Effector memory CD8-positive, alpha-beta T cell (primary cell): ENCODE results near the gene JAZF1.
"Not testable (repeated sequence)": the region's sequence is repeated elsewhere in the genome, so short reads cannot be mapped to it uniquely, and the experiment has no call there.

Source experiments
- ATAC-seq: fragments of 150-1000 bp; cut with Tn5 transposase; replicated peaks from 2 replicates; pipeline ENCODE4 v1.10.0; 2021; ENCODE audit warnings: mild to moderate bottlenecking, moderate library complexity
- DNase-seq, 3 experiments: peaks; one replicate each; pipeline ENCODE4 v3.0.0; 2021
- H3K27ac Mint-ChIP-seq, 2 donors: one replicate each; pipeline ENCODE4 v1.8.0; 2022; ENCODE audit warnings: mild to moderate bottlenecking in 2 of 2, mixed read lengths in 2 of 2, moderate library complexity in 2 of 2
- H3K27me3 Mint-ChIP-seq, 2 donors: one replicate each; pipeline ENCODE4 v1.8.0; 2022; ENCODE audit warnings: mixed read lengths in 2 of 2
- H3K36me3 Mint-ChIP-seq: one replicate; pipeline ENCODE4 v1.8.0; 2022; ENCODE audit warnings: mild to moderate bottlenecking, moderate library complexity, mixed read lengths; ENCODE audit not compliant: insufficient read depth
- H3K4me1 Mint-ChIP-seq, 2 donors: one replicate each; pipeline ENCODE4 v1.8.0; 2022; ENCODE audit warnings: low read depth in 2 of 2, mixed read lengths in 2 of 2
- H3K4me3 Mint-ChIP-seq, 2 donors: one replicate each; pipeline ENCODE4 v1.8.0; 2022; ENCODE audit warnings: mild to moderate bottlenecking in 2 of 2, mixed read lengths in 2 of 2, moderate library complexity in 2 of 2
- H3K9me3 Mint-ChIP-seq, 2 donors: one replicate each; pipeline ENCODE4 v1.8.0; 2022; ENCODE audit warnings: mixed read lengths in 2 of 2

Gene JAZF1

GRCh38 chr7:28016297-28016696, 164.3 kb downstream of the JAZF1 start:
- no peaks in the 10 kb centered on the region for H3K27me3 Mint-ChIP-seq
- no peak overlapping the region for H3K27ac Mint-ChIP-seq
- no peak overlapping the region for H3K4me3 Mint-ChIP-seq
- peaks cover 8 to 37% of the 10 kb centered on the region in 2 donors for H3K4me1 Mint-ChIP-seq
- DNase-seq (no peak), ATAC-seq (no peak)
- H3K9me3 Mint-ChIP-seq = no peaks in the 10 kb centered on the region
- H3K36me3 Mint-ChIP-seq = peaks cover 2% of the 10 kb centered on the region

DNA sequence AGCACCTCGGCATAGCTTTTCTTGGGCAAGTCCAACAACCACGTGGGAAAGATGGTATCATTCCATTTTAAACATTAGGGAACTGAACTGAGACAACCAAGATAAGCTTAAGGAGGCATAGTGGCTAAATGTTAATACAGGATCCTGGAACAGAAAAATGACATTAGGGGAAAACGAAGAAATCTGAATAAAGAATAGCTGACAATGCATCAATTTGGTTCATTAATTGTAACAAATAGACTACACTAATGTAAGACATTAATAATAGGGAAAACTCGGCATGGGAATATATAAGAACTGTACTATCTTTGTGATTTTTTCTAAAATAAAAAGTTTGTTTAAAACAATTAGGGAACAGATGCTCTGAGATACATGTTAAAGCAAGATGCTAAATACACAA, 165.4 kb downstream of the JAZF1 start:
- no peak for ATAC-seq
- H3K27ac Mint-ChIP-seq = no peak overlapping the region
- H3K27me3 Mint-ChIP-seq = no peaks in the 10 kb centered on the region
- no peak overlapping the region for H3K4me3 Mint-ChIP-seq
- no peak for DNase-seq
- peaks cover 5 to 34% of the 10 kb centered on the region in 2 donors for H3K4me1 Mint-ChIP-seq
- peaks cover 2% of the 10 kb centered on the region for H3K36me3 Mint-ChIP-seq
- no peaks in the 10 kb centered on the region for H3K9me3 Mint-ChIP-seq

DNA sequence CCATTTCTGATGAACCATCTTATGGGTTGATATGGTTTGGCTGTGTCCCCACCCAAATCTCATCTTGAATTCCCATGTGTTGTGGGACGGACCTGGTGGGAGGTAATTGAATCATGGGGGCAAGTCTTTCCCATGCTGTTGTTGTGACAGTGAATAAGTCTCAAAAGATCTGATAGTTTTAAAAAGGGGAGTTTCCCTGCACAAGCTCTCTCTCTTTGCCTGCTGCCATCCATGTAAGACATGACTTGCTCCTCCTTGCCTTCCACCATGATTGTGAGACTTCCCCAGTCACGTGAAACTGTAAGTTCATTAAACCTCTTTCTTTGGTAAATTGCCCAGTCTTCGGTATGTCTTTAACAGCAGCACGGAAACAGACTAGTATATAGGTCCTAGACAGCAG, 166.3 kb downstream of the JAZF1 start:
- not testable (repeated sequence) for H3K36me3 Mint-ChIP-seq, H3K27me3 Mint-ChIP-seq, H3K4me3 Mint-ChIP-seq, ATAC-seq, H3K9me3 Mint-ChIP-seq, DNase-seq
- H3K4me1 Mint-ChIP-seq = peaks cover 5 to 29% of the 10 kb centered on the region in 2 donors
- H3K27ac Mint-ChIP-seq = peak overlapping the region in 1 of 2 donors; percentile 85

GRCh38 chr7:28013441-28013840, 167.2 kb downstream of the JAZF1 start:
- ATAC-seq = no peak
- Mint-ChIP-seq H3K4me1 (peaks cover 5 to 31% of the 10 kb centered on the region in 2 donors), H3K4me3 (no peak overlapping the region), H3K9me3 (no peaks in the 10 kb centered on the region), H3K36me3 (no peaks in the 10 kb centered on the region), H3K27ac (peak overlapping the region in 1 of 2 donors; percentile 30), H3K27me3 (no peaks in the 10 kb centered on the region)
- no peak for DNase-seq

DNA sequence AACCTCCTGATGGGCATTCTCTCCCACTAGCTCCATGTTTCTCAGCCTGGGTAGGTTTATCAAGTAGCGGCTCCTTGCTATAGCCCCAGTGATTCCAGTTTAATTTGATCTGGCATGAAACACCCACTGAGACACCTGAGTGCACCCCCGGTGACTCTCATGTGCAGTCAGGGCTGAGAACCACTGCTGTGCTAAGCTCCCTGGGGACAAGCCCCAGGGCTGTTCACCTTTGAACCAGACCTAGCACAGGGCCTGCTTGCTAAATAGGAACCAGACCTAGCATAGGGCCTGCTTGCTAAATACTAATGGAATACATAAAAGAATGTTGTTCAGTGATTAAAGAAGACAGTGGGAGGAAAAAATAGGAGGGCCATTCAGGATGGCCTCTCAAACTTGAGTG, 167.6 kb downstream of the JAZF1 start:
- Mint-ChIP-seq H3K27ac (no peak overlapping the region), H3K4me3 (no peak overlapping the region), H3K9me3 (no peaks in the 10 kb centered on the region), H3K27me3 (no peaks in the 10 kb centered on the region), H3K36me3 (no peaks in the 10 kb centered on the region), H3K4me1 (peaks cover 5 to 31% of the 10 kb centered on the region in 2 donors)
- DNase-seq = no peak
- ATAC-seq = no peak

DNA sequence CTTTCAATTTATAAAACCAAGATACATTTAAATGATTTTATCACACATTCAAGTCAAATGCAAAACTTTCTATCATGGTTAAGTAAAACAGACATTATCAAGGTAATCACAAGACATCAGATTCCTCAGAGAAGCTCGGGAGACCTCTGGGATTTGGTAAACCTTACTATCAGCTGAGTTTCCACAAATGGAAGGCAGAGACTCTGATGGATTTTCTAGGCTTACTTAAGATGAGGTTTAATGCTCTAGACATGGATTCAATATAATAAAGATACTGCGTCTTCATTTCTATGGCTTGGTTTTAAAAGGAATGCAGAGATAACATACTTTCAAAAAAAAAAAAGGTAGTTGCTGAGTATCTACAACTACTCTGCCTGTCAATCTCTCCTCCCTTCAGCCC, 171.7 kb downstream of the JAZF1 start:
- H3K27ac Mint-ChIP-seq = peak overlapping the region in 1 of 2 donors; percentile 26
- DNase-seq (no peak), ATAC-seq (no peak)
- no peaks in the 10 kb centered on the region for H3K27me3 Mint-ChIP-seq
- no peak overlapping the region for H3K4me3 Mint-ChIP-seq
- H3K4me1 Mint-ChIP-seq = peaks cover 13 to 37% of the 10 kb centered on the region in 2 donors
- no peaks in the 10 kb centered on the region for H3K36me3 Mint-ChIP-seq
- H3K9me3 Mint-ChIP-seq = no peaks in the 10 kb centered on the region

DNA sequence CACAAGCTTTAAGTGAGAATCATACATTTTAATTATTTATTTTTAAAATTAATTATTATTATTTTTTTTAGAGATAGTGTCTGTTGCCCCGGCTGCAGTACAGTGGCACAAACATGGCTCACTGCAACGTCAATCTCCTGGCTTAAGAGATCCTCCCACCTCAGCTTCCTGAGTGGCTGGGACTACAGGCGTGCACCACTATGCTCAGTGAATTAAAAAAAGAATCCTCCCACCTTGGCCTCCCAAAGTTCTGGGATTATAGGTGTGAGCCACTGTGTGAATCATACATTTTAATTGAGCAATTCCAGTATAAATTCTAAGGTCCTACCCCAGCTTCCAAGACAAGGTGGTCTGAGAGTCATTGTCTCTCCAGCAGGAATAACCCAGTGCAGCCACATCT, 172.4 kb downstream of the JAZF1 start:
- no peak overlapping the region for H3K27ac Mint-ChIP-seq

DNA sequence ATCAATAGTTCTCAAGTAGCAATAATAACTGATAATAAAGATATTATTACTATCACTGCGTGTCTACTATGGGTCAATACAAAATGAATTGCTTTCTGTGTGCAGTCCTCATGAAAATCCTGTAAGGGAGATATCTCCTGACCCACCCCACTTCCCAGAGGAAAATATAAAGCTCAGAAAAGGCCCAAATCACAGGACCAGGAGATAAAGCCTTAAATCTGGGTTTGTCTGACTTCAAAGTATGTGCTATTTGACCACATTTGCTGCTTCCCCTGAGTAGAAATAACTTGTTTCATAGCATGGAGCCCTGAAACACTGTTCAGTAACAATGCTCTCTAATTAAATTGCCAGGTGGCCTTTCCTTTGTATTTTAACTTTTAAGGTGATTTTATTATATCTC, 174.1 kb downstream of the JAZF1 start:
- no peaks in the 10 kb centered on the region for H3K9me3 Mint-ChIP-seq
- H3K4me3 Mint-ChIP-seq = no peak overlapping the region
- DNase-seq (no peak), ATAC-seq (no peak)
- peak overlapping the region; percentile 48 to 51 for H3K27ac Mint-ChIP-seq
- no peaks in the 10 kb centered on the region for H3K27me3 Mint-ChIP-seq
- peaks cover 11 to 46% of the 10 kb centered on the region in 2 donors for H3K4me1 Mint-ChIP-seq
- no peaks in the 10 kb centered on the region for H3K36me3 Mint-ChIP-seq

More for the DNA sequence above, 172.4 kb downstream of the JAZF1 start:
- DNase-seq (no peak), ATAC-seq (no peak)
- Mint-ChIP-seq H3K4me3 (no peak overlapping the region), H3K27me3 (no peaks in the 10 kb centered on the region), H3K36me3 (no peaks in the 10 kb centered on the region), H3K4me1 (peaks cover 11 to 39% of the 10 kb centered on the region in 2 donors), H3K9me3 (no peaks in the 10 kb centered on the region)

- H3K27ac Mint-ChIP-seq = peak overlapping the region; percentile 51 to 71
Measured at GRCh38 chr7:28005847-28006231, 174.8 kb downstream of the JAZF1 start.

GRCh38 chr7:28005075-28005846, 175.3 kb downstream of the JAZF1 start:
- no peak for ATAC-seq
- Mint-ChIP-seq H3K36me3 (no peaks in the 10 kb centered on the region), H3K4me3 (peak overlapping the region in 1 of 2 donors; percentile 18), H3K9me3 (no peaks in the 10 kb centered on the region), H3K27me3 (no peaks in the 10 kb centered on the region), H3K4me1 (peaks cover 11 to 39% of the 10 kb centered on the region in 2 donors), H3K27ac (peak overlapping the region; percentile 51 to 71)
- no peak for DNase-seq

More at GRCh38 chr7:28005847-28006231, 174.8 kb downstream of the JAZF1 start:
- Mint-ChIP-seq H3K4me3 (peak overlapping the region in 1 of 2 donors; percentile 18), H3K27me3 (no peaks in the 10 kb centered on the region), H3K4me1 (peaks cover 11 to 44% of the 10 kb centered on the region in 2 donors), H3K9me3 (no peaks in the 10 kb centered on the region), H3K36me3 (no peaks in the 10 kb centered on the region)
- DNase-seq = no peak
- no peak for ATAC-seq

DNA sequence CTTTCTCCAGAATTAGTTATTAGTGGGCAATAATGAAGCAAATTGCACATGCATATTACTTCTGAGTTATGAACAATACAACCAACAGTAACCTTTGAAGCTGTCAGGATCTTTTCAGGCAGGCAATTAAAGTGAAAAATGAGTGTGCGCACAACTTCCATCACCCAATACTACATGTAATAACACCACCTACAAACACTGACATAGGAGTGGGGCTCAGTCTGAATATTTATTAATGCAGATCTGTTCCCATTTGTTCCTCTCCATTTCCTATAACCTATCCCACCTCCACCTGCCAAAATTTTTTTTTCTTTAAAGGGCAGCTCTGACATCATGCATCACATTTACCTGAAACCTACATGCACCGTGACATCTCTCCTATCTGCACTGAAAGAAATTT, 177.2 kb downstream of the JAZF1 start:
- Mint-ChIP-seq H3K27me3 (no peaks in the 10 kb centered on the region), H3K4me3 (no peak overlapping the region), H3K36me3 (no peaks in the 10 kb centered on the region), H3K27ac (no peak overlapping the region), H3K4me1 (peaks cover 17 to 41% of the 10 kb centered on the region in 2 donors), H3K9me3 (no peaks in the 10 kb centered on the region)
- ATAC-seq = no peak
- DNase-seq = no peak

- Mint-ChIP-seq H3K4me1 (peaks cover 17 to 44% of the 10 kb centered on the region in 2 donors), H3K9me3 (no peaks in the 10 kb centered on the region), H3K27me3 (no peaks in the 10 kb centered on the region), H3K4me3 (no peak overlapping the region), H3K36me3 (no peaks in the 10 kb centered on the region), H3K27ac (no peak overlapping the region)
- DNase-seq = no peak
- no peak for ATAC-seq
Measured at GRCh38 chr7:28002638-28003037, 178.0 kb downstream of the JAZF1 start.

- Mint-ChIP-seq H3K4me3 (no peak overlapping the region), H3K4me1 (peaks cover 17 to 45% of the 10 kb centered on the region in 2 donors), H3K27ac (peak overlapping the region in 1 of 2 donors; percentile 44), H3K9me3 (no peaks in the 10 kb centered on the region), H3K27me3 (no peaks in the 10 kb centered on the region), H3K36me3 (no peaks in the 10 kb centered on the region)
- ATAC-seq (no peak), DNase-seq (no peak)
Measured at GRCh38 chr7:28001896-28002295, 178.7 kb downstream of the JAZF1 start.

DNA sequence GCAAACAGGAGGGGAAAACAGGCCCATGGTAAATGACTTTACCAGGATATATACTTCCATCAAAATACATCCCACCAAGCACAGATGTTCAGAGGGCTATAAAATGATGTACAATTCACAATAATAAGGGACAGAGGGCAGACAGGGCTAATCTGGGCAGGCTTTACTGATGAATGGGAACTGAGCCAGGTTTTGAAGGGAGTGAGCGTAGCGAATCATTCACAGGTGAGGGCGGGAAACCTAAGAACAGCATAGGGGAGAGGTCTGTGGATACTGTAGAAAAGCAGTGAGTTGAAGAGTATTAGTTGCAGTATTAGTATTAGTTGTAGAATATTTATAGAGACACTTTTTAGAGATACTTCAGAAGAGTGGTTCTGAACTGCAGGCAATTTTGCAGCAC, 180.8 kb downstream of the JAZF1 start:
- Mint-ChIP-seq H3K4me3 (no peak overlapping the region), H3K4me1 (peaks cover 10 to 41% of the 10 kb centered on the region in 2 donors), H3K36me3 (peaks cover 3% of the 10 kb centered on the region), H3K27ac (peak overlapping the region in 1 of 2 donors; percentile 16), H3K27me3 (no peaks in the 10 kb centered on the region), H3K9me3 (no peaks in the 10 kb centered on the region)
- ATAC-seq (no peak), DNase-seq (no peak)
